ENCODE data around the gene RUNDC3A. TPM values are rescaled to one million over a fixed set of nuclear protein-coding genes. Genes with fewer than 3 reads are reported as not detected.
"Not testable (repeated sequence)": the region's sequence is repeated elsewhere in the genome, so short reads cannot be mapped to it uniquely, and the experiment has no call there.

RUNDC3A gene
- total RNA-seq, 2 donors from 2014 or later: 0.81 TPM; not detected in 1

DNA sequence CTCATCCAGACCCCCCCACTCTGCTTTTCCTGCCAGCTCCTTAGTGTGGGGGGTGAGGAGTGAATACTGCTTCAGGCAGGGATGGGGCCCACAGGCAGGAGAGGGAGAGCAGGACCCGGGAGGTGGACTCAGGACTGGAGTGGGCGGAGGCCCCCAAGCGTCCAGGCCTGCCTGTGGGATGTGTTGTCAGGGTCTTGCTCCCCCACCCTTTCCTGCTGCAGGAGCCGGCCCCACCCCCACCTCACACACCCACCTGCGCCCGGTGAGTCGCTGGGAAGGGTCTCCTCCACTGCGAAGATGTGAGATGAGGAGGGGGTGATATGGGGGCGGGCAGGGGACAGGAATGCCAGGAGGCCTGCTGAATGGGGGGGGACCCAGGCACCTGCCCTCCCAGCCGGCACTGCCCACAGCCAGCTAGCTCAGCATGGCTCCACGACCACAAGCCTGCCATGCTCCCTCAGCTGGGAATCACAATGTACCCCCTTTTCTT is 54.1 kb downstream of the RUNDC3A start:
- no peak for ATAC-seq (ENCODE audit: insufficient number of reproducible peaks, low FRiP score, low read depth)
- H3K9me3 ChIP-seq: no peaks in the 10 kb centered on the region
- TF ChIP-seq, protein P1, sequence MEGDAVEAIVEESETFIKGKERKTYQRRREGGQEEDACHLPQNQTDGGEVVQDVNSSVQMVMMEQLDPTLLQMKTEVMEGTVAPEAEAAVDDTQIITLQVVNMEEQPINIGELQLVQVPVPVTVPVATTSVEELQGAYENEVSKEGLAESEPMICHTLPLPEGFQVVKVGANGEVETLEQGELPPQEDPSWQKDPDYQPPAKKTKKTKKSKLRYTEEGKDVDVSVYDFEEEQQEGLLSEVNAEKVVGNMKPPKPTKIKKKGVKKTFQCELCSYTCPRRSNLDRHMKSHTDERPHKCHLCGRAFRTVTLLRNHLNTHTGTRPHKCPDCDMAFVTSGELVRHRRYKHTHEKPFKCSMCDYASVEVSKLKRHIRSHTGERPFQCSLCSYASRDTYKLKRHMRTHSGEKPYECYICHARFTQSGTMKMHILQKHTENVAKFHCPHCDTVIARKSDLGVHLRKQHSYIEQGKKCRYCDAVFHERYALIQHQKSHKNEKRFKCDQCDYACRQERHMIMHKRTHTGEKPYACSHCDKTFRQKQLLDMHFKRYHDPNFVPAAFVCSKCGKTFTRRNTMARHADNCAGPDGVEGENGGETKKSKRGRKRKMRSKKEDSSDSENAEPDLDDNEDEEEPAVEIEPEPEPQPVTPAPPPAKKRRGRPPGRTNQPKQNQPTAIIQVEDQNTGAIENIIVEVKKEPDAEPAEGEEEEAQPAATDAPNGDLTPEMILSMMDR (IDR thresholded peaks at IDR 0.05): no peak
- H3K36me3 ChIP-seq: no peaks in the 10 kb centered on the region
- no peak overlapping the region for H3K27ac ChIP-seq
- H3K27me3 ChIP-seq (replicated peaks; ENCODE audit: insufficient read depth): peaks cover 5% of the 10 kb centered on the region
- H3K4me3 ChIP-seq: peak overlapping the region; percentile 90
- peaks cover 7 to 10% of the 10 kb centered on the region in 2 donors for H3K4me1 ChIP-seq (ENCODE audit: control insufficient read depth in 1 of 2, low read depth in 2 of 2)
- no peak for DNase-seq (ENCODE audit: low spot score)

DNA sequence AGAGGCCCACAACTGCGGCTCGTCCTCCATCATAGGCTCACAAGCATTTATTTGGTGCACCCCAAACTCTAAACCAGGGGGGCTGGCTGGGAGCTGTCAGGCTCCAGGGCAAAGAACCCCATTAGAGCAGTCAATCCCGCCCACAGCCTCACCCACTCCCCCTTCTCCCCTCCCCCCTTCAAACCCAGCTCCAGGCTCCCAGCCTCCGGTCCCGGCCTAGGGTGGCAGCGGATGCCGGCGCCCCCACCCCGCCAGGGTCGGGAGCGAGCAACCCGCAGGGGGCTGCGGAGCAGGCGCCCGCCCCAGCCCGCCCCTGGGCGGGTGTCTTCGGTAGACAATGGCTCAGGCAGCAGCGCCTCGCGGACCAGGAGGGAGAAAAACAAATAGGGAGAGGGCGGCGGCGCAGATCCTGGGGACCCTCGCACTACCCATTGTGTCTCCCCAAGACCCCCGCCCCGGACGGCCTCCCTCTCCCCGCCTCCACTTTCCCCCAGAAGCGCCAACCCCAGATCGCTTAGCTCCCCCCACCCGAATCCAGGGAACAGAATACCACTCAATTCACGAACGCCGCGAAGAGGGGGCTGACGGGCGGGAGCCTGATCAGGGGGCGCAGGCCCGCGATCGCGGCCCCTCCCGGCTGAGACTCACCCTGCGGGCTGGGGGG is 54.7 kb downstream of the RUNDC3A start:
- Histone ChIP-seq H3K27ac (no peak overlapping the region), H3K4me1 (ENCODE audit: control insufficient read depth in 1 of 2, low read depth in 2 of 2) (peaks cover 7 to 10% of the 10 kb centered on the region in 2 donors), H3K4me3 (peak overlapping the region; percentile 90), H3K9me3 (no peaks in the 10 kb centered on the region), H3K36me3 (no peaks in the 10 kb centered on the region), H3K27me3 (replicated peaks; ENCODE audit: insufficient read depth) (peaks cover 5% of the 10 kb centered on the region)
- ATAC-seq (ENCODE audit: insufficient number of reproducible peaks, low FRiP score, low read depth): no peak
- TF ChIP-seq, protein P1 (IDR thresholded peaks at IDR 0.05): no peak
- DNase-seq (ENCODE audit: low spot score): no peak

DNA sequence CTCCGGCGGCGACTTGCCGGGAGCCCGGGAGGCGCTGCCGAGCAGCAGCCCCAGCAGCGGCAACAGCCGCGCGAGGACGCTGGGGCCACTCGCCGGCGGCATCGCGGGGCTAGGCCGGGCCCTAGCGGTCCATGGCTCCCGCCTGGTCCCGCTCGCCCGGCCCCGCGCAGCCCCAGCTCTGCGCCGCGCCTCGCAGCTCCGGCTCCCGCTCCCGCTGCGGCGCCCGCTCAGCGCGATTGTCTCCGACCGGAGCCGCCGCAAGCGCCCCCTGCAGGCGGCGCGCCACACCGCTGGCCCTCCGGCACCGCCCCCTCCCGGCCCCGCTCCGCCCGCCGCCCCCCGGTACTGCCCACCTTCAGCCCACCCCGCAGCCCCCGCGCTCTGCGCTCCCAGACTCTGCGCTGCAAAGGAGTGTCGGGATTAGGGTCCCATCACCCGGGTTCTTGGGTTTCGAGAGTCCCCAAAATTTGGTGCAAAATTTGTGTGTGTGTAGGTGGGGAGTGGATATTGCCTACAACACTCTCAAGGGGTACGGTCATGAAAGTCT is 55.3 kb downstream of the RUNDC3A start, which contains the start of gene FAM171A2:
Gene FAM171A2 (minus strand): TSS at position 241 of the 547 bp plus-strand sequence. CDS start 139 bp downstream, at position 102.
- Histone ChIP-seq H3K36me3 (no peaks in the 10 kb centered on the region), H3K27ac (no peak within 1 kb of the TSS), H3K4me1 (ENCODE audit: control insufficient read depth in 1 of 2, low read depth in 2 of 2) (peaks cover 7 to 10% of the 10 kb centered on the region in 2 donors), H3K9me3 (no peaks in the 10 kb centered on the region), H3K4me3 (peak within 1 kb of the TSS; percentile 90), H3K27me3 (replicated peaks; ENCODE audit: insufficient read depth) (peaks cover 5% of the 10 kb centered on the region)
- peak; percentile 42 for ATAC-seq (ENCODE audit: insufficient number of reproducible peaks, low FRiP score, low read depth)
- no peak for DNase-seq (ENCODE audit: low spot score)
- TF ChIP-seq, protein P1 (IDR thresholded peaks at IDR 0.05): peak; percentile 48

DNA sequence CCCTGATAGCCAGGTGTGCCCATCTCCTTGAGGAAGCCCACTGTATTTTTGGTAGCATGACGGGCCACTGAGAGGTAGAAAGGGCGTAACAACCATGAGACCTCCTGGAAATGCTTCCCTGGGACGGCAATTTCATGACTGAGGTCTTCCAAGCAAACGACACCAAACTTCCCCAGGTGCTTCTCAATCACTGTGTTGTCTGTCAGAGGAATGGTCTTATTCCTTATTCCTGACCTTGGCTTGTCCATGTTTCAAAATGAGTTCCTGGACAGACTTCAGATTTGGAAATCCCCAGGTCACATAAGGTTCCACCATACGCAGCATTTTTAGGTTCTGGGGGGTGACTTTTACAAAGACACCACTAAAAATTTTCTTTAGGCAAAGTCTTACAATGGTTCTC is 56.6 kb downstream of the RUNDC3A start:
- not testable (repeated sequence) for H3K4me1 ChIP-seq (ENCODE audit: control insufficient read depth in 1 of 2, low read depth in 2 of 2); H3K4me3 ChIP-seq; H3K9me3 ChIP-seq; H3K27me3 ChIP-seq (replicated peaks; ENCODE audit: insufficient read depth); ATAC-seq (ENCODE audit: insufficient number of reproducible peaks, low FRiP score, low read depth); H3K27ac ChIP-seq; DNase-seq (ENCODE audit: low spot score); H3K36me3 ChIP-seq

DNA sequence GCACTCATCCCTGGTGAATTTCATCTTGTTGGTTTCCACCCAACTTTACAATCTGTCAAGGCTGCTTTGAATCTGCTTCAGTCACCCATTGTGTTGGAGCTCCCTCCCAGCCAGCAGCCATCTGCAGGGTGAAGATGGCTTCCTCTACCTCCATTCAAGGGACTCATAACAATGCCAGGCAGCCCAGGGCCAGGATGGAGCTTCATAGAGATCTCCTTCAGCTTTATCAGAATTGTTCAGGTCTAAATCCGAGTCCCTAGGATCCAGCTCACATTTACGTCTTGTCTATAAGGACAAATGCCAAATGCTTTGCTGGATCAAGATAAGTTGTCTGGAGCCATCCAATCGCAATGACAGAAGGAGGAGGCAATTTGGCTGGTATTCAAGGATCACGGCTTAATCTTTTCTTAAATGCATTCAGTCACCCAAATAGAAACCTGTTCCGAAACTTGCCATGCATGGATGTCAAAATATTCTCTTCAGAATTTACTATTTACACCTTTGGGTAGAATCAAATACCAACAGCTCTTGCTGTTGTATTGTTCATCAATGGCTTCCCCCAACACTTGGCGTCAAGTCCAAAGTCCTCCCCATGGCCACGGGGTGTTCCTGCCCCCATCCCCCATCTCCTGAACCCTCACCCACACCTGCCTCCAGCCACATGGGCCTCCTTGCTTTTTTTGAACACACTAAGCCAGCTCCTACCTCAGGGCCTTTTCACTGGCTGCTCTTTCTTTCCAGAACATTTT is 59.0 kb downstream of the RUNDC3A start:
- no peak for ATAC-seq (ENCODE audit: insufficient number of reproducible peaks, low FRiP score, low read depth)
- H3K9me3 ChIP-seq: no peaks in the 10 kb centered on the region
- TF ChIP-seq, protein P1 (IDR thresholded peaks at IDR 0.05): no peak

More for the DNA sequence above, 59.0 kb downstream of the RUNDC3A start:
- no peak overlapping the region for H3K4me3 ChIP-seq
- DNase-seq (ENCODE audit: low spot score): no peak
- H3K4me1 ChIP-seq (ENCODE audit: control insufficient read depth in 1 of 2, low read depth in 2 of 2): peaks cover 7 to 10% of the 10 kb centered on the region in 2 donors
- H3K27me3 ChIP-seq (replicated peaks; ENCODE audit: insufficient read depth): peaks cover 5% of the 10 kb centered on the region
- no peaks in the 10 kb centered on the region for H3K36me3 ChIP-seq
- H3K27ac ChIP-seq: no peak overlapping the region

Other genes with a start within 250 kb of the RUNDC3A start
- gene LSM12, start 241.9 kb upstream of the RUNDC3A start, total RNA-seq: 10 to 100 TPM; 24.9 to 30.8 TPM
- 10 to 100 TPM; 26.4 to 54.6 TPM for gene G6PC3, start 237.9 kb upstream of the RUNDC3A start, total RNA-seq
- 100 to 1,000 TPM in 1 of 2 donors, 10 to 100 TPM in 1; 76.9 to 115 TPM for gene HDAC5, start 185.0 kb upstream of the RUNDC3A start, total RNA-seq
- gene HROB, start 166.7 kb upstream of the RUNDC3A start, total RNA-seq: 1 to 10 TPM in 1 of 2 donors, under 1 TPM in 1; 0.85 to 2.6 TPM
- gene ASB16, start 137.9 kb upstream of the RUNDC3A start, total RNA-seq: 1 to 10 TPM; 2.3 to 3.9 TPM
- gene TMUB2, start 121.6 kb upstream of the RUNDC3A start, total RNA-seq: 10 to 100 TPM; 20.4 to 42.8 TPM
- gene ATXN7L3, start 108.7 kb upstream of the RUNDC3A start, total RNA-seq: 10 to 100 TPM; 46.5 to 55.8 TPM
- gene UBTF, start 88.9 kb upstream of the RUNDC3A start, total RNA-seq: 10 to 100 TPM; 48.2 to 55.4 TPM
- gene SLC4A1, start 40.5 kb upstream of the RUNDC3A start, total RNA-seq: under 1 TPM in 1 of 2 donors, not detected in 1; 0.56 TPM
- 10 to 100 TPM; 63.2 to 74.6 TPM for gene SLC25A39, start 16.2 kb downstream of the RUNDC3A start, total RNA-seq
- gene GRN, start 36.7 kb downstream of the RUNDC3A start, total RNA-seq: 100 to 1,000 TPM; 203 to 292 TPM
- gene FAM171A2, start 55.3 kb downstream of the RUNDC3A start, total RNA-seq: under 1 TPM in 1 of 2 donors, not detected in 1; 0.63 TPM
- 1 to 10 TPM in 1 of 2 donors, under 1 TPM in 1; 0.28 to 3.4 TPM for gene ITGA2B, start 81.0 kb downstream of the RUNDC3A start, total RNA-seq
- gene GPATCH8, start 194.8 kb downstream of the RUNDC3A start, total RNA-seq: 10 to 100 TPM; 39.3 to 56.1 TPM
- gene FZD2, start 248.9 kb downstream of the RUNDC3A start, total RNA-seq: 10 to 100 TPM; 12.6 to 24.2 TPM

All from thoracic aorta (tissue), 2 donors.